Sigmoid colon (tissue), 3 donors: ENCODE measurements around the gene PTGER1.

Experiments
- POLR2A ChIP-seq, 2 donors: fragments of 450-650 bp; IDR thresholded peaks; one replicate each; pipeline ENCODE4 v1.6.1; 2016; ENCODE audit warnings: antibody characterized with exemption in 2 of 2, mild to moderate bottlenecking in 2 of 2, moderate library complexity in 2 of 2
- TF ChIP-seq, protein P1 (sequence below), 4 experiments: fragments of 450-650 bp in 3 of 4; fragments of 200-600 bp in 1 of 4; IDR thresholded peaks; one replicate each; pipeline ENCODE4 v1.5.1; 2016 to 2019; ENCODE audit warnings: antibody characterized with exemption in 4 of 4, mild to moderate bottlenecking in 3 of 4, moderate library complexity in 2 of 4

GRCh38 chr19:14460935-14461334 is 14.2 kb downstream of the PTGER1 start:
- TF ChIP-seq, protein P1, sequence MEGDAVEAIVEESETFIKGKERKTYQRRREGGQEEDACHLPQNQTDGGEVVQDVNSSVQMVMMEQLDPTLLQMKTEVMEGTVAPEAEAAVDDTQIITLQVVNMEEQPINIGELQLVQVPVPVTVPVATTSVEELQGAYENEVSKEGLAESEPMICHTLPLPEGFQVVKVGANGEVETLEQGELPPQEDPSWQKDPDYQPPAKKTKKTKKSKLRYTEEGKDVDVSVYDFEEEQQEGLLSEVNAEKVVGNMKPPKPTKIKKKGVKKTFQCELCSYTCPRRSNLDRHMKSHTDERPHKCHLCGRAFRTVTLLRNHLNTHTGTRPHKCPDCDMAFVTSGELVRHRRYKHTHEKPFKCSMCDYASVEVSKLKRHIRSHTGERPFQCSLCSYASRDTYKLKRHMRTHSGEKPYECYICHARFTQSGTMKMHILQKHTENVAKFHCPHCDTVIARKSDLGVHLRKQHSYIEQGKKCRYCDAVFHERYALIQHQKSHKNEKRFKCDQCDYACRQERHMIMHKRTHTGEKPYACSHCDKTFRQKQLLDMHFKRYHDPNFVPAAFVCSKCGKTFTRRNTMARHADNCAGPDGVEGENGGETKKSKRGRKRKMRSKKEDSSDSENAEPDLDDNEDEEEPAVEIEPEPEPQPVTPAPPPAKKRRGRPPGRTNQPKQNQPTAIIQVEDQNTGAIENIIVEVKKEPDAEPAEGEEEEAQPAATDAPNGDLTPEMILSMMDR (IDR thresholded peaks at IDR 0.05): no peak
- TF ChIP-seq POLR2A (IDR thresholded peaks at IDR 0.05): no peak
